ENCODE results near the gene PLPP4.

GRCh38 chr10:120628197-120628596 is 171.2 kb downstream of the PLPP4 start:
- TF ChIP-seq, protein P1, sequence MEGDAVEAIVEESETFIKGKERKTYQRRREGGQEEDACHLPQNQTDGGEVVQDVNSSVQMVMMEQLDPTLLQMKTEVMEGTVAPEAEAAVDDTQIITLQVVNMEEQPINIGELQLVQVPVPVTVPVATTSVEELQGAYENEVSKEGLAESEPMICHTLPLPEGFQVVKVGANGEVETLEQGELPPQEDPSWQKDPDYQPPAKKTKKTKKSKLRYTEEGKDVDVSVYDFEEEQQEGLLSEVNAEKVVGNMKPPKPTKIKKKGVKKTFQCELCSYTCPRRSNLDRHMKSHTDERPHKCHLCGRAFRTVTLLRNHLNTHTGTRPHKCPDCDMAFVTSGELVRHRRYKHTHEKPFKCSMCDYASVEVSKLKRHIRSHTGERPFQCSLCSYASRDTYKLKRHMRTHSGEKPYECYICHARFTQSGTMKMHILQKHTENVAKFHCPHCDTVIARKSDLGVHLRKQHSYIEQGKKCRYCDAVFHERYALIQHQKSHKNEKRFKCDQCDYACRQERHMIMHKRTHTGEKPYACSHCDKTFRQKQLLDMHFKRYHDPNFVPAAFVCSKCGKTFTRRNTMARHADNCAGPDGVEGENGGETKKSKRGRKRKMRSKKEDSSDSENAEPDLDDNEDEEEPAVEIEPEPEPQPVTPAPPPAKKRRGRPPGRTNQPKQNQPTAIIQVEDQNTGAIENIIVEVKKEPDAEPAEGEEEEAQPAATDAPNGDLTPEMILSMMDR (IDR thresholded peaks at IDR 0.05) = no peak
- TF ChIP-seq POLR2AphosphoS5 (IDR thresholded peaks at IDR 0.05; ENCODE audit: insufficient read depth in 1 of 2, low read depth in 1 of 2) (no peak), POLR2A (IDR thresholded peaks at IDR 0.05) (no peak)
